ENCODE data around the gene OR56B1.

Gene OR56B1

GRCh38 chr11:5695580-5695979 is 40.7 kb upstream of the OR56B1 start:
- Histone ChIP-seq H3K27me3 (ENCODE audit: insufficient read depth, poor library complexity, severe bottlenecking) (no peaks in the 10 kb centered on the region), H3K4me3 (replicated peaks; ENCODE audit: insufficient read depth, low read length) (no peak overlapping the region), H3K27ac (replicated peaks) (no peak overlapping the region)
- no peak for DNase-seq (ENCODE audit: low read depth in 1 of 2, low spot score in 1 of 2)
- TF ChIP-seq SPI1 (IDR thresholded peaks at IDR 0.05; ENCODE audit: borderline replicate concordance, low read depth), result no peak
- TF ChIP-seq CTCF (IDR thresholded peaks at IDR 0.05; ENCODE audit: insufficient read depth, low read length), result no peak
- no peak for TF ChIP-seq REST (IDR thresholded peaks at IDR 0.05; ENCODE audit: insufficient replicate concordance, low read depth)
- no peak for TF ChIP-seq POLR2AphosphoS5 (IDR thresholded peaks at IDR 0.05; ENCODE audit: low read depth)
- TF ChIP-seq GABPA (IDR thresholded peaks at IDR 0.05; ENCODE audit: low read depth), result no peak

GRCh38 chr11:5696210-5696609 is 40.0 kb upstream of the OR56B1 start:
- Histone ChIP-seq H3K27ac (replicated peaks) (no peak overlapping the region), H3K4me3 (replicated peaks; ENCODE audit: insufficient read depth, low read length) (no peak overlapping the region), H3K27me3 (ENCODE audit: insufficient read depth, poor library complexity, severe bottlenecking) (no peaks in the 10 kb centered on the region)
- no peak for DNase-seq (ENCODE audit: low read depth in 1 of 2, low spot score in 1 of 2)
- TF ChIP-seq GABPA (IDR thresholded peaks at IDR 0.05; ENCODE audit: low read depth), result no peak
- TF ChIP-seq SPI1 (IDR thresholded peaks at IDR 0.05; ENCODE audit: borderline replicate concordance, low read depth), result no peak
- TF ChIP-seq REST (IDR thresholded peaks at IDR 0.05; ENCODE audit: insufficient replicate concordance, low read depth), result no peak
- no peak for TF ChIP-seq CTCF (IDR thresholded peaks at IDR 0.05; ENCODE audit: insufficient read depth, low read length)
- no peak for TF ChIP-seq POLR2AphosphoS5 (IDR thresholded peaks at IDR 0.05; ENCODE audit: low read depth)

GRCh38 chr11:5698281-5698680 is 38.0 kb upstream of the OR56B1 start:
- Histone ChIP-seq H3K27me3 (ENCODE audit: insufficient read depth, poor library complexity, severe bottlenecking) (no peaks in the 10 kb centered on the region), H3K4me3 (replicated peaks; ENCODE audit: insufficient read depth, low read length) (no peak overlapping the region), H3K27ac (replicated peaks) (no peak overlapping the region)
- TF ChIP-seq CTCF (IDR thresholded peaks at IDR 0.05; ENCODE audit: insufficient read depth, low read length) (no peak), GABPA (IDR thresholded peaks at IDR 0.05; ENCODE audit: low read depth) (no peak), REST (IDR thresholded peaks at IDR 0.05; ENCODE audit: insufficient replicate concordance, low read depth) (no peak), POLR2AphosphoS5 (IDR thresholded peaks at IDR 0.05; ENCODE audit: low read depth) (no peak), SPI1 (IDR thresholded peaks at IDR 0.05; ENCODE audit: borderline replicate concordance, low read depth) (no peak)
- DNase-seq (ENCODE audit: low read depth in 1 of 2, low spot score in 1 of 2), result no peak

Measured in HL-60 (cell line).